ENCODE data around the gene KHDC4.
A peak's percentile ranks its signal among the peaks of the same experiment; 100 is the strongest.

KHDC4 gene

GRCh38 chr1:155978325-155978972, 44.2 kb upstream of the KHDC4 start, which contains the start of gene ARHGEF2 (continued):
- no peak; the same call in none of the 2 replicates for TF ChIP-seq HIC1 (tag by site-specific recombination; IDR thresholded peaks at IDR 0.05)
- peak; percentile 85 for TF ChIP-seq GLIS1 (tag by site-specific recombination; IDR thresholded peaks at IDR 0.05)
- no peak for TF ChIP-seq ZFP41 (tag by site-specific recombination; IDR thresholded peaks at IDR 0.05; ENCODE audit: borderline replicate concordance)
- TF ChIP-seq ZNF670 (tag by site-specific recombination; IDR thresholded peaks at IDR 0.05; ENCODE audit: low read depth) = no peak
- TF ChIP-seq ZNF214 (tag by site-specific recombination; IDR thresholded peaks at IDR 0.05; ENCODE audit: borderline replicate concordance) = no peak
- peak; percentile 80 for TF ChIP-seq WT1 (tag by site-specific recombination; IDR thresholded peaks at IDR 0.05)
- TF ChIP-seq EGR2 (tag by site-specific recombination; IDR thresholded peaks at IDR 0.05; ENCODE audit: low read depth) = peak; percentile 70
- TF ChIP-seq ZBTB20 (tag by site-specific recombination; IDR thresholded peaks at IDR 0.05) = peak; percentile 99
- no peak for TF ChIP-seq INSM2 (tag by site-specific recombination; IDR thresholded peaks at IDR 0.05)
- TF ChIP-seq ZNF426 (tag by site-specific recombination; IDR thresholded peaks at IDR 0.05) = no peak
- TF ChIP-seq ZIC2 (tag by site-specific recombination; IDR thresholded peaks at IDR 0.05) = peak; percentile 35
- TF ChIP-seq ZNF433 (tag by site-specific recombination; IDR thresholded peaks at IDR 0.05; ENCODE audit: low read depth) = no peak
- TF ChIP-seq, protein P1, sequence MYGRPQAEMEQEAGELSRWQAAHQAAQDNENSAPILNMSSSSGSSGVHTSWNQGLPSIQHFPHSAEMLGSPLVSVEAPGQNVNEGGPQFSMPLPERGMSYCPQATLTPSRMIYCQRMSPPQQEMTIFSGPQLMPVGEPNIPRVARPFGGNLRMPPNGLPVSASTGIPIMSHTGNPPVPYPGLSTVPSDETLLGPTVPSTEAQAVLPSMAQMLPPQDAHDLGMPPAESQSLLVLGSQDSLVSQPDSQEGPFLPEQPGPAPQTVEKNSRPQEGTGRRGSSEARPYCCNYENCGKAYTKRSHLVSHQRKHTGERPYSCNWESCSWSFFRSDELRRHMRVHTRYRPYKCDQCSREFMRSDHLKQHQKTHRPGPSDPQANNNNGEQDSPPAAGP (tag by site-specific recombination; IDR thresholded peaks at IDR 0.05) = peak; percentile 14; the same call in 1 of the 2 replicates
- no peak for TF ChIP-seq ZNF785 (tag by site-specific recombination; IDR thresholded peaks at IDR 0.05)
- no peak for TF ChIP-seq ZNF623 (tag by site-specific recombination; IDR thresholded peaks at IDR 0.05)
- TF ChIP-seq ZNF501 (tag by site-specific recombination; IDR thresholded peaks at IDR 0.05) = no peak
- no peak for TF ChIP-seq ZNF624 (tag by site-specific recombination; IDR thresholded peaks at IDR 0.05)
- peak; percentile 77 for TF ChIP-seq ZNF366 (tag by site-specific recombination; conservative IDR thresholded peaks at IDR 0.05)
- TF ChIP-seq ZNF133 (tag by site-specific recombination; IDR thresholded peaks at IDR 0.05) = no peak
- no peak for TF ChIP-seq ZNF549 (tag by site-specific recombination; IDR thresholded peaks at IDR 0.05)
- TF ChIP-seq ZNF558 (tag by site-specific recombination; IDR thresholded peaks at IDR 0.05) = no peak
- peak; percentile 73 for TF ChIP-seq SP3 (tag by site-specific recombination; IDR thresholded peaks at IDR 0.05)
- TF ChIP-seq ZNF768 (tag by site-specific recombination; IDR thresholded peaks at IDR 0.05) = no peak; the same call in 1 of the 2 replicates
- TF ChIP-seq ZNF311 (tag by site-specific recombination; IDR thresholded peaks at IDR 0.05; ENCODE audit: borderline replicate concordance) = no peak
- no peak; the same call in 1 of the 2 replicates for TF ChIP-seq PRDM1 (tag by site-specific recombination; IDR thresholded peaks at IDR 0.05)
- no peak for TF ChIP-seq ZNF677 (tag by site-specific recombination; IDR thresholded peaks at IDR 0.05)
- TF ChIP-seq ZNF302 (tag by site-specific recombination; IDR thresholded peaks at IDR 0.05; ENCODE audit: low read depth) = no peak
- no peak for TF ChIP-seq ZNF777 (tag by site-specific recombination; IDR thresholded peaks at IDR 0.05; ENCODE audit: borderline replicate concordance)
- TF ChIP-seq ZNF112 (tag by site-specific recombination; IDR thresholded peaks at IDR 0.05) = no peak
- TF ChIP-seq, protein P2, sequence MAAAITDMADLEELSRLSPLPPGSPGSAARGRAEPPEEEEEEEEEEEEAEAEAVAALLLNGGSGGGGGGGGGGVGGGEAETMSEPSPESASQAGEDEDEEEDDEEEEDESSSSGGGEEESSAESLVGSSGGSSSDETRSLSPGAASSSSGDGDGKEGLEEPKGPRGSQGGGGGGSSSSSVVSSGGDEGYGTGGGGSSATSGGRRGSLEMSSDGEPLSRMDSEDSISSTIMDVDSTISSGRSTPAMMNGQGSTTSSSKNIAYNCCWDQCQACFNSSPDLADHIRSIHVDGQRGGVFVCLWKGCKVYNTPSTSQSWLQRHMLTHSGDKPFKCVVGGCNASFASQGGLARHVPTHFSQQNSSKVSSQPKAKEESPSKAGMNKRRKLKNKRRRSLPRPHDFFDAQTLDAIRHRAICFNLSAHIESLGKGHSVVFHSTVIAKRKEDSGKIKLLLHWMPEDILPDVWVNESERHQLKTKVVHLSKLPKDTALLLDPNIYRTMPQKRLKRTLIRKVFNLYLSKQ (tag by site-specific recombination; IDR thresholded peaks at IDR 0.05; ENCODE audit: borderline replicate concordance) = no peak
- no peak for TF ChIP-seq SETDB1 (IDR thresholded peaks at IDR 0.05; ENCODE audit: insufficient read length, low read length)
- TF ChIP-seq, protein P3, sequence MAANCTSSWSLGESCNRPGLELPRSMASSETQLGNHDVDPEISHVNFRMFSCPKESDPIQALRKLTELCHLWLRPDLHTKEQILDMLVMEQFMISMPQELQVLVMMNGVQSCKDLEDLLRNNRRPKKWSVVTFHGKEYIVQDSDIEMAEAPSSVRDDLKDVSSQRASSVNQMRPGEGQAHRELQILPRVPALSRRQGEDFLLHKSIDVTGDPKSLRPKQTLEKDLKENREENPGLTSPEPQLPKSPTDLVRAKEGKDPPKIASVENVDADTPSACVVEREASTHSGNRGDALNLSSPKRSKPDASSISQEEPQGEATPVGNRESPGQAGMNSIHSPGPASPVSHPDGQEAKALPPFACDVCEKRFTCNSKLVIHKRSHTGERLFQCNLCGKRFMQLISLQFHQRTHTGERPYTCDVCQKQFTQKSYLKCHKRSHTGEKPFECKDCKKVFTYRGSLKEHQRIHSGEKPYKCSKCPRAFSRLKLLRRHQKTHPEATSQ (tag by site-specific recombination; IDR thresholded peaks at IDR 0.05) = no peak; the same call in 1 of the 2 replicates
- no peak; the same call in 1 of the 2 replicates for TF ChIP-seq BCL11B (tag by site-specific recombination; IDR thresholded peaks at IDR 0.05; ENCODE audit: low read depth)
- TF ChIP-seq ZNF529 (tag by site-specific recombination; IDR thresholded peaks at IDR 0.05; ENCODE audit: insufficient replicate concordance) = no peak

Measured in HEK293 (cell line).